HEK293 (cell line): ENCODE data around the gene ZNF436.

ENCODE experiments used
- CTCF ChIA-PET: fragments of 350-600 bp; formaldehyde crosslinking; extraction: SDS; loops from one replicate; lab custom pipeline; 2021; ENCODE audit warnings: antibody characterized with exemption; lab: Yijun Ruan, JAX
- POLR2A ChIA-PET: fragments of 300-600 bp; formaldehyde crosslinking; extraction: SDS; loops from one replicate; lab custom pipeline; 2020; ENCODE audit warnings: antibody characterized with exemption, inconsistent platforms; lab: Yijun Ruan, JAX
- H3K27ac ChIP-seq: fragments of 200-500 bp; sonication (Bioruptor generic); 2 replicates; pipeline ENCODE4 v1.5.1; 2014; ENCODE audit warnings: low read depth, low read length, control low read depth, inconsistent platforms; ENCODE audit errors: extremely low read depth
- H3K36me3 ChIP-seq, 2 experiments: fragments of 200-500 bp in 1 of 2; sonication (Bioruptor generic) in 1 of 2; 1 replicate in 1 of 2; 2 replicates in 1 of 2; pipeline ENCODE4 v1.5.1; 2014 to 2017; ENCODE audit warnings: inconsistent platforms in 2 of 2, low read length in 2 of 2; ENCODE audit not compliant: control insufficient read depth in 2 of 2, insufficient read depth in 1 of 2
- H3K4me1 ChIP-seq: fragments of 200-500 bp; sonication (Bioruptor generic); 2 replicates; pipeline ENCODE4 v1.5.1; 2014; ENCODE audit warnings: mild to moderate bottlenecking, low read length, inconsistent platforms; ENCODE audit not compliant: control insufficient read depth, insufficient read depth
- H3K4me3 ChIP-seq: 2 replicates; pipeline ENCODE4 v1.5.1; 2011; ENCODE audit warnings: low read depth, mild to moderate bottlenecking, control low read depth, low read length, moderate library complexity
- H3K9me3 ChIP-seq: fragments of 200-500 bp; sonication (Bioruptor generic); 2 replicates; pipeline ENCODE4 v1.5.1; 2014; ENCODE audit warnings: low read depth, low read length, inconsistent platforms; ENCODE audit not compliant: control insufficient read depth, insufficient read depth
- EGR2 ChIP-seq: fragments of 450-650 bp; formaldehyde crosslinking; IDR thresholded peaks from 2 replicates; pipeline ENCODE4 v1.5.1; 2016; ENCODE audit warnings: low read depth, missing biosample characterization, missing genetic modification characterization
- GLIS1 ChIP-seq: fragments of 450-650 bp; formaldehyde crosslinking; IDR thresholded peaks from 2 replicates; pipeline ENCODE4 v1.5.1; 2016; ENCODE audit warnings: missing biosample characterization, missing genetic modification characterization
- HOXC10 ChIP-seq: sonication (generic); formaldehyde crosslinking; IDR thresholded peaks from 2 replicates; pipeline ENCODE4 v1.8.1; 2023; ENCODE audit warnings: mild to moderate bottlenecking, missing genetic modification reagents
- PRDM1 ChIP-seq: fragments of 450-650 bp; formaldehyde crosslinking; IDR thresholded peaks from 2 replicates; pipeline ENCODE4; 2016; ENCODE audit warnings: missing biosample characterization, missing genetic modification characterization
- SP3 ChIP-seq: fragments of 450-650 bp; formaldehyde crosslinking; IDR thresholded peaks from 2 replicates; pipeline ENCODE4 v1.5.1; 2016; ENCODE audit warnings: missing biosample characterization, missing genetic modification characterization
- ZFHX2 ChIP-seq: fragments of 450-650 bp; formaldehyde crosslinking; conservative IDR thresholded peaks from 2 replicates; pipeline ENCODE4 v1.5.1; 2016; ENCODE audit warnings: missing biosample characterization, missing genetic modification characterization
- ZFP3 ChIP-seq: fragments of 450-650 bp; formaldehyde crosslinking; IDR thresholded peaks from 2 replicates; pipeline ENCODE4 v1.5.1; 2016; ENCODE audit warnings: low read depth, missing biosample characterization, missing genetic modification characterization
- ZNF121 ChIP-seq: fragments of 450-650 bp; formaldehyde crosslinking; IDR thresholded peaks from 2 replicates; pipeline ENCODE4 v1.5.1; 2016; ENCODE audit warnings: missing biosample characterization, missing genetic modification characterization
- ZNF133 ChIP-seq: fragments of 450-650 bp; formaldehyde crosslinking; IDR thresholded peaks from 2 replicates; pipeline ENCODE4 v1.5.1; 2016; ENCODE audit warnings: missing biosample characterization, missing genetic modification characterization
- ZNF169 ChIP-seq: fragments of 450-650 bp; formaldehyde crosslinking; IDR thresholded peaks from 2 replicates; pipeline ENCODE4 v1.5.1; 2016; ENCODE audit warnings: missing biosample characterization, missing genetic modification characterization
- ZNF341 ChIP-seq: fragments of 450-650 bp; formaldehyde crosslinking; IDR thresholded peaks from 2 replicates; pipeline ENCODE4; 2016; ENCODE audit warnings: low read depth, missing biosample characterization, missing genetic modification characterization
- ZNF366 ChIP-seq: fragments of 450-650 bp; formaldehyde crosslinking; conservative IDR thresholded peaks from 2 replicates; pipeline ENCODE4 v1.5.1; 2016; ENCODE audit warnings: missing biosample characterization, missing genetic modification characterization
- ZNF514 ChIP-seq: fragments of 450-650 bp; formaldehyde crosslinking; IDR thresholded peaks from 2 replicates; pipeline ENCODE4 v1.5.1; 2016; ENCODE audit warnings: missing biosample characterization, missing genetic modification characterization
- ZNF623 ChIP-seq: fragments of 450-650 bp; formaldehyde crosslinking; IDR thresholded peaks from 2 replicates; pipeline ENCODE4 v1.5.1; 2016; ENCODE audit warnings: missing biosample characterization, missing genetic modification characterization
- ZSCAN30 ChIP-seq: fragments of 450-650 bp; IDR thresholded peaks from 2 replicates; pipeline ENCODE4 v1.5.1; 2018; ENCODE audit warnings: missing biosample characterization, mild to moderate bottlenecking, missing genetic modification characterization, moderate library complexity
- TF ChIP-seq, protein P1 (sequence below): fragments of 450-650 bp; formaldehyde crosslinking; IDR thresholded peaks from 2 replicates; pipeline ENCODE4 v1.5.1; 2016; ENCODE audit warnings: missing biosample characterization, missing genetic modification characterization

The ZNF436 gene

DNA sequence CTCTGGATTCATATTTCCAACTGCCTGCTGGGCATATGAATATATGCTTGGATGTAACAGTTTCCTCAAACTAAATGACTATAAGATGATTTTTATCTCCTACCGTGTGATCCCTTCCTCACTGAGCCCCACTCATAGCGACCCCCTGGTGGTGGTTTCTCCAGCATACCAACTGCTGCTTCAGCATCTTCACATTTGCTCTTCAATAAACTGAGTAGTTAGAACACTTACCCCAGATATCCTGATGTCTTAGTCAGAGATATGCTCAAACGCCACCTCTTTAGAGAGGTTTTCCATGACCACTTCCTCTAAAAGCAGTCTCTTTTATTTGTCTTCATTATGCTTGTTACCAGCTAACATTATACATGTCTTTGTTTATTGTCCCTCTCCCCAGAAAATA, 15.4 kb downstream of the ZNF436 start:
- no peaks in the 10 kb centered on the region for H3K36me3 ChIP-seq
- H3K27ac ChIP-seq: no peak overlapping the region
- no peaks in the 10 kb centered on the region for H3K9me3 ChIP-seq
- ChIA-PET CTCF (interaction anchor here (0.6 to 0.8 kb wide), 3 partner anchors 189 to 516 kb away, joined by 3 to 4 read pairs (median 4); no protein-coding TSS in a partner anchor), POLR2A (no interaction called here)
- TF ChIP-seq ZFP3 (no peak), EGR2 (tag by site-specific recombination) (no peak)
- H3K4me1 ChIP-seq: no peaks in the 10 kb centered on the region
- H3K4me3 ChIP-seq: no peak overlapping the region

GRCh38 chr1:23352096-23352695, 17.4 kb downstream of the ZNF436 start:
- no peaks in the 10 kb centered on the region for H3K9me3 ChIP-seq
- CTCF ChIA-PET: no interaction called here
- H3K36me3 ChIP-seq: no peaks in the 10 kb centered on the region
- H3K4me3 ChIP-seq: no peak overlapping the region
- TF ChIP-seq ZNF341 (tag by site-specific recombination) (peak; percentile 46), GLIS1 (tag by site-specific recombination) (peak; percentile 96), ZNF514 (tag by site-specific recombination) (no peak), ZFHX2 (tag by site-specific recombination) (0 out of 2 replicates have a peak, but pooled peaks have one; percentile 13), ZNF169 (tag by site-specific recombination) (no peak)
- 0 out of 2 replicates have a peak overlapping the region, but pooled peaks have one; percentile 19 for H3K27ac ChIP-seq
- POLR2A ChIA-PET: interaction anchor here (1.0 kb wide), 1 partner anchor 52 kb away, joined by 5 read pairs; no protein-coding TSS in a partner anchor
- no peaks in the 10 kb centered on the region for H3K4me1 ChIP-seq

DNA sequence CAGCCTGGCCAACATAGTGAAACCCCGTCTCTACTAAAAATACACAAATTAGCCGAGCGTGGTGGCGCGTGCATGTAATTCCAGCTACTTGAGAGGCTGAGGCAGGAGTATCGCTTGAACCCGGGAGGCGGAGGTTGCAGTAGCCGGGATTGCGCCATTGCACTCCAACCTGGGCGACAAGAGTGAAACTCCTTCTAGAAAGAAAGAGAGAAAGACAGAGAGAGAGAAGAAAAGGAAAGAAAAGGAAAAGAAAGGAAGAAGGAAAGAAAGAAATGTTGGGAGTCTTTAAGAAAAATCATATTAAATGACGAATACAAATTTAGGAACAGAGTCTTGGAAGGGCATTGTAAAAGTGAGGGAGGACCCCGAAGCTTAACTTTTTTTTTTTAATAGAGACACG, 23.7 kb downstream of the ZNF436 start:
- ChIA-PET POLR2A (interaction anchor here (1.3 to 2.3 kb wide), 4 partner anchors 16 to 57 kb away, joined by 10 to 121 read pairs (median 37); partner anchors contain the start of gene ZNF436), CTCF (interaction anchor here (2.8 kb wide), 1 partner anchor 58 kb away, joined by 25 read pairs; no protein-coding TSS in a partner anchor)
- peaks cover 0 to 13% of the 10 kb centered on the region in 2 experiments; a peak in 1 of 3 replicates for H3K36me3 ChIP-seq
- no peak overlapping the region for H3K4me3 ChIP-seq
- no peak overlapping the region for H3K27ac ChIP-seq
- H3K4me1 ChIP-seq: no peaks in the 10 kb centered on the region; the same call in 1 of the 2 replicates
- TF ChIP-seq SP3 (tag by site-specific recombination): no peak
- TF ChIP-seq ZNF366 (tag by site-specific recombination): peak; percentile 69
- TF ChIP-seq ZNF133 (tag by site-specific recombination): no peak
- TF ChIP-seq ZNF623 (tag by site-specific recombination): no peak
- TF ChIP-seq ZNF121 (tag by site-specific recombination): 0 out of 2 replicates have a peak, but pooled peaks have one; percentile 41
- TF ChIP-seq PRDM1 (tag by site-specific recombination): peak; percentile 78
- TF ChIP-seq, protein P1, sequence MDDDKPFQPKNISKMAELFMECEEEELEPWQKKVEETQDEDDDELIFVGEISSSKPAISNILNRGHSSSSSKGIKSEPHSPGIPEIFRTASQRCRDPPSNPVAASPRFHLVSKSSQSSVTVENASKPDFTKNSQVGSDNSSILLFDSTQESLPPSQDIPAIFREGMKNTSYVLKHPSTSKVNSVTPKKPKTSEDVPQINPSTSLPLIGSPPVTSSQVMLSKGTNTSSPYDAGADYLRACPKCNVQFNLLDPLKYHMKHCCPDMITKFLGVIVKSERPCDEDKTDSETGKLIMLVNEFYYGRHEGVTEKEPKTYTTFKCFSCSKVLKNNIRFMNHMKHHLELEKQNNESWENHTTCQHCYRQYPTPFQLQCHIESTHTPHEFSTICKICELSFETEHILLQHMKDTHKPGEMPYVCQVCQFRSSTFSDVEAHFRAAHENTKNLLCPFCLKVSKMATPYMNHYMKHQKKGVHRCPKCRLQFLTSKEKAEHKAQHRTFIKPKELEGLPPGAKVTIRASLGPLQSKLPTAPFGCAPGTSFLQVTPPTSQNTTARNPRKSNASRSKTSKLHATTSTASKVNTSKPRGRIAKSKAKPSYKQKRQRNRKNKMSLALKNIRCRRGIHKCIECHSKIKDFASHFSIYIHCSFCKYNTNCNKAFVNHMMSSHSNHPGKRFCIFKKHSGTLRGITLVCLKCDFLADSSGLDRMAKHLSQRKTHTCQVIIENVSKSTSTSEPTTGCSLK (tag by site-specific recombination): no peak
- TF ChIP-seq ZSCAN30 (tag by site-specific recombination): no peak
- TF ChIP-seq HOXC10 (CRISPR knock-in tag): no peak
- no peaks in the 10 kb centered on the region for H3K9me3 ChIP-seq
